Fibroblast of the aortic adventitia (primary cell): ENCODE data around the gene CHD3. TPM values are rescaled to one million over a fixed set of nuclear protein-coding genes. Genes with fewer than 3 reads are reported as not detected.

Experiments used
- DNase-seq: peaks from one replicate; pipeline ENCODE4 v3.0.0-alpha.2; 2010; ENCODE audit warnings: low read depth
- H3K4me3 ChIP-seq: 2 replicates; pipeline ENCODE4 v1.5.1; 2011; ENCODE audit warnings: low read depth, mild to moderate bottlenecking, control low read depth, low read length, moderate library complexity
- CTCF ChIP-seq: IDR thresholded peaks from 2 replicates; pipeline ENCODE4 v1.5.1; 2011; ENCODE audit warnings: mild to moderate bottlenecking, low read length, control low read depth, inconsistent platforms; ENCODE audit not compliant: insufficient read depth
- total RNA-seq: library from RNA; depleted of rRNA; stranded (reverse); fragments of >200 nt; gene quantifications from 2 replicates; pipeline ENCODE4 v1.2.3, GENCODE V29; 2012; ENCODE audit warnings: low replicate concordance

The CHD3 gene
- total RNA-seq, 1 donor = 81.5 TPM

DNA sequence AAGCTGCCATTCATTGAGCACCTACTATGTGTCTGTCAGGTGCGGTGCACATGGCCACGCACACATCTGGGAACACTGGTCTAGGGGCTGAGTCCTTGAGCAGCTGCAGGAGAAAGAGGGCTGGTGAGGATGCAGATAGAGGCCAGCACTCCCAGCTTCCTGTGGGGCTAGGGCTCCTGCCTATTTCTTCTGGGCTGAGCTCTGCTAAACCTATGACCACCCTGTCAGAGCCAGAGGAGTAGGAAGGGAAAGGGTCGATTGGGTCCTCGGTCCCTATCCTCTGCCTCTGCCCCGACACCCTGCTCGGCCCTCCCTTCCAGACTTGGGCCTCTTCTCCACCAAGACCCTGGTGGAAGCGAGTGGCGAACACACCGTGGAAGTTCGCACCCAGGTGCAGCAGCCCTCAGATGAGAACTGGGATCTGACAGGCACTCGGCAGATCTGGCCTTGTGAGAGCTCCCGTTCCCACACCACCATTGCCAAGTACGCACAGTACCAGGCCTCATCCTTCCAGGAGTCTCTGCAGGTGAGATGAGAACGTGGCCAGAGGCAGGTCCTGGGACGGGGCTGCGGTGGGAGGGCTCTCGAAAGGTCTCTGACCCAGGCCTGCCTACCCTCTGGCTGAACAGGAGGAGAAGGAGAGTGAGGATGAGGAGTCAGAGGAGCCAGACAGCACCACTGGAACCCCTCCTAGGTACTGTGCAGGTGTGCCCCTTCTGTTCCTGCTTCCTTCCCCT, 37.7 kb upstream of the CHD3 start:
- no peak for TF ChIP-seq CTCF
- no peak for DNase-seq
- no peak overlapping the region for H3K4me3 ChIP-seq

DNA sequence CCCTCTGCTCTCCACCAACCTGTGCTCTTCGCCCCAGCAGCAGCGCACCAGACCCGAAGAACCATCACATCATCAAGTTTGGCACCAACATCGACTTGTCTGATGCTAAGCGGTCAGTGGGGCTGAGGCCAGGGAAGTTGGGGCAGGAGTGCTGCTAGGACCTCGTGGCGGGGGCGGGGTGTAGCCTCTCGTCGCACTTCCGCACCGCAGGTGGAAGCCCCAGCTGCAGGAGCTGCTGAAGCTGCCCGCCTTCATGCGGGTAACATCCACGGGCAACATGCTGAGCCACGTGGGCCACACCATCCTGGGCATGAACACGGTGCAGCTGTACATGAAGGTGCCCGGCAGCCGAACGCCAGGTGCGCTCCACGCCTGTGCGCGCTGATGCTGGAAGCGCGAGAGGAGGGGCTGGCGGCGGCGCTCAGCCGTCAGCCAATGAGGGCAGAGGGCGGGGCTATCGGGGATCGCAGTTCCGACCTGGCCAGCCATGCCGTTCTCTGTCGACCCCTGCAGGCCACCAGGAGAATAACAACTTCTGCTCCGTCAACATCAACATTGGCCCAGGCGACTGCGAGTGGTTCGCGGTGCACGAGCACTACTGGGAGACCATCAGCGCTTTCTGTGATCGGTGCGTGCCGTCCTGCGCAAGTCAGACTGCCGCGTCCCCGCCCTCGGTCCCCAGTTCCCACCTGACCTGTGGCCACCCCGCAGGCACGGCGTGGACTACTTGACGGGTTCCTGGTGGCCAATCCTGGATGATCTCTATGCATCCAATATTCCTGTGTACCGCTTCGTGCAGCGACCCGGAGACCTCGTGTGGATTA, 36.9 kb upstream of the CHD3 start:
- peak; percentile 94 for TF ChIP-seq CTCF
- no peak overlapping the region for H3K4me3 ChIP-seq
- DNase-seq = peak; percentile 83

- no peak for TF ChIP-seq CTCF
- no peak for DNase-seq
- no peak overlapping the region for H3K4me3 ChIP-seq
Measured at GRCh38 chr17:7852262-7852670, 36.3 kb upstream of the CHD3 start.

- no peak for DNase-seq
- TF ChIP-seq CTCF = no peak
- H3K4me3 ChIP-seq = no peak overlapping the region
Measured at GRCh38 chr17:7852919-7853690, 35.5 kb upstream of the CHD3 start.

- TF ChIP-seq CTCF = no peak
- H3K4me3 ChIP-seq = no peak overlapping the region
- DNase-seq = no peak
Measured at GRCh38 chr17:7853691-7854038, 34.9 kb upstream of the CHD3 start.

DNA sequence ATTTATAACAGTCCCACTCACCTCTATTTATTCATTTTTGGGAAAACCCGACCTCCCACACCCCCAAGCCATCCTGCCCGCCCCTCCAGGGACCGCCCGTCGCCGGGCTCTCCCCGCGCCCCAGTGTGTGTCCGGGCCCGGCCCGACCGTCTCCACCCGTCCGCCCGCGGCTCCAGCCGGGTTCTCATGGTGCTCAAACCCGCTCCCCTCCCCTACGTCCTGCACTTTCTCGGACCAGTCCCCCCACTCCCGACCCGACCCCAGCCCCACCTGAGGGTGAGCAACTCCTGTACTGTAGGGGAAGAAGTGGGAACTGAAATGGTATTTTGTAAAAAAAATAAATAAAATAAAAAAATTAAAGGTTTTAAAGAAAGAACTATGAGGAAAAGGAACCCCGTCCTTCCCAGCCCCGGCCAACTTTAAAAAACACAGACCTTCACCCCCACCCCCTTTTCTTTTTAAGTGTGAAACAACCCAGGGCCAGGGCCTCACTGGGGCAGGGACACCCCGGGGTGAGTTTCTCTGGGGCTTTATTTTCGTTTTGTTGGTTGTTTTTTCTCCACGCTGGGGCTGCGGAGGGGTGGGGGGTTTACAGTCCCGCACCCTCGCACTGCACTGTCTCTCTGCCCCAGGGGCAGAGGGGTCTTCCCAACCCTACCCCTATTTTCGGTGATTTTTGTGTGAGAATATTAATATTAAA, 34.4 kb upstream of the CHD3 start:
- DNase-seq = no peak
- no peak overlapping the region for H3K4me3 ChIP-seq
- TF ChIP-seq CTCF = no peak
